Omental fat pad (tissue), 4 donors: ENCODE data around the gene NFKBIL1. TPM values are rescaled to one million over a fixed set of nuclear protein-coding genes. Genes with fewer than 3 reads are reported as not detected.
"Not testable (repeated sequence)": the region's sequence is repeated elsewhere in the genome, so short reads cannot be mapped to it uniquely, and the experiment has no call there.

Experiments used
- ATAC-seq: fragments of 150-250 bp; one replicate; pipeline ENCODE4 v1.9.1; 2016; ENCODE audit warnings: mild to moderate bottlenecking, moderate library complexity; ENCODE audit not compliant: low FRiP score
- DNase-seq: peaks from one replicate; pipeline ENCODE4 v3.0.0-alpha.2; 2019; ENCODE audit warnings: low spot score
- total RNA-seq, 4 donors: library from RNA; depleted of rRNA; stranded (reverse); fragments of >200 nt; gene quantifications; one replicate each; pipeline ENCODE4 v1.1.0, GENCODE V29; 2016
- TF ChIP-seq, protein P1 (sequence below), 3 donors: fragments of 450-650 bp; IDR thresholded peaks; one replicate each; pipeline ENCODE4 v1.5.1; 2016 to 2017; ENCODE audit warnings: antibody characterized with exemption in 3 of 3, mild to moderate bottlenecking in 3 of 3, moderate library complexity in 2 of 3

Gene NFKBIL1, protein sequence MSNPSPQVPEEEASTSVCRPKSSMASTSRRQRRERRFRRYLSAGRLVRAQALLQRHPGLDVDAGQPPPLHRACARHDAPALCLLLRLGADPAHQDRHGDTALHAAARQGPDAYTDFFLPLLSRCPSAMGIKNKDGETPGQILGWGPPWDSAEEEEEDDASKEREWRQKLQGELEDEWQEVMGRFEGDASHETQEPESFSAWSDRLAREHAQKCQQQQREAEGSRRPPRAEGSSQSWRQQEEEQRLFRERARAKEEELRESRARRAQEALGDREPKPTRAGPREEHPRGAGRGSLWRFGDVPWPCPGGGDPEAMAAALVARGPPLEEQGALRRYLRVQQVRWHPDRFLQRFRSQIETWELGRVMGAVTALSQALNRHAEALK
- total RNA-seq = 10 to 100 TPM; 11.0 to 21.6 (median 16.3) TPM

DNA sequence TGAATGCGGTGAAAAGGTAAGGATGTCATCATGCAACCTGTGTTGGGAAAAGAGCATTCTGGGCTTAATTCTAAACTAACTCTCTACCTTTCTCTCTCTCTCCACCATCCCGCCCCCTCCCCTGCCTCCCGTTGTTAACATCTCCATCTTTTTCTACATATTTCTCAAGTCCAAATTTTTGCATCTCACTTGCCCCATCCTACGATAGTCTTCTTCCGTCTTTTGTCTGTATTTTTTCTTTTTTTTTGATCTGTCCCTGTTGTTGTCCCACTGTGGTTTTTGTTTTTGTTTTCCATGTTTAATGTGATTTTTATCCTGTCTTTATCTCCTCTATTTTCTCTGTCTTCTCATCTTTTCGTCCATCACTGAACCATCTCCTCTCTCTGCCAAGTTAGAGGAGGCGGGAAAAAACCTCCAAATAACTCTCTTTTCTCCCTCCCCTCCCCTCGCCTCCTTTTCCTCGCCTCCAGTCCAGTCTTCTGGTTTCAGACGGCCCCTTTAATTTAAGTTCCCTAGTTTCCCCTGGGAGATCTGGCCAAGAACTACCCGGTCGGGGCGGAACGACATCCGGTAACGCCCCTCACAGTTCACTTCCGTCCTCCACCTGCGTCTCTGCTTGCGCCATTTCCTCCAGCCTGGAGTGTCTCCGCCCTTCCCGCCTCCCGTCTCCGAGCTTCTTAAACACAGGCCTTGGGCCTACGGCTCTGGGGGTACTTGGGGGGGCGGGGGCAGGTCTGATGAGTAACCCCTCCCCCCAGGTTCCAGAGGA is at the start of gene NFKBIL1:
Gene NFKBIL1, plus strand, starts transcription at position 651 of the 769 bp plus-strand sequence. Its CDS starts 87 bp downstream, at position 738.
- peak; percentile 75 for DNase-seq
- TF ChIP-seq, protein P1, sequence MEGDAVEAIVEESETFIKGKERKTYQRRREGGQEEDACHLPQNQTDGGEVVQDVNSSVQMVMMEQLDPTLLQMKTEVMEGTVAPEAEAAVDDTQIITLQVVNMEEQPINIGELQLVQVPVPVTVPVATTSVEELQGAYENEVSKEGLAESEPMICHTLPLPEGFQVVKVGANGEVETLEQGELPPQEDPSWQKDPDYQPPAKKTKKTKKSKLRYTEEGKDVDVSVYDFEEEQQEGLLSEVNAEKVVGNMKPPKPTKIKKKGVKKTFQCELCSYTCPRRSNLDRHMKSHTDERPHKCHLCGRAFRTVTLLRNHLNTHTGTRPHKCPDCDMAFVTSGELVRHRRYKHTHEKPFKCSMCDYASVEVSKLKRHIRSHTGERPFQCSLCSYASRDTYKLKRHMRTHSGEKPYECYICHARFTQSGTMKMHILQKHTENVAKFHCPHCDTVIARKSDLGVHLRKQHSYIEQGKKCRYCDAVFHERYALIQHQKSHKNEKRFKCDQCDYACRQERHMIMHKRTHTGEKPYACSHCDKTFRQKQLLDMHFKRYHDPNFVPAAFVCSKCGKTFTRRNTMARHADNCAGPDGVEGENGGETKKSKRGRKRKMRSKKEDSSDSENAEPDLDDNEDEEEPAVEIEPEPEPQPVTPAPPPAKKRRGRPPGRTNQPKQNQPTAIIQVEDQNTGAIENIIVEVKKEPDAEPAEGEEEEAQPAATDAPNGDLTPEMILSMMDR (IDR thresholded peaks at IDR 0.05) = no peak
- ATAC-seq = peak; percentile 89

DNA sequence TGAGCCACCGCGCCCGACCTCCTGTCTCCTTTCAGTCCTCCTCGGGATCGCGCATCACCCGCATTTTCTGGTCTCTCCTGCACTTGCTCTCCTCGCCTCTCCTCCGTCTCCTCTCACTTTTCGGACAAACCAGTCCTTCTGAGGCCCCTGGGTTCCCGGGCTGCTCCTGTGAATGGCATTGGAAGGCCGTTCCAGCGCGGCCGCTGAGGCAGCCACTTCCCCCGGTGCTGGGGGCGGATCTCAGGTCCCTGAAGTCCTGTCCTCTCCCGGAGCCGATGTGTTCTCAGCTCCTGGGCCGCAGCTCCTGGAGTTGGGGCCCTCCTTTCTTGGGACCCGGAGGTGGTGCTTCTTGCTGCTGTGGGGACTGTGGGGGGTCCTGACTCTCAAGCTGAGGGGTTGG is 48.7 kb upstream of the NFKBIL1 start:
- DNase-seq = no peak

DNA sequence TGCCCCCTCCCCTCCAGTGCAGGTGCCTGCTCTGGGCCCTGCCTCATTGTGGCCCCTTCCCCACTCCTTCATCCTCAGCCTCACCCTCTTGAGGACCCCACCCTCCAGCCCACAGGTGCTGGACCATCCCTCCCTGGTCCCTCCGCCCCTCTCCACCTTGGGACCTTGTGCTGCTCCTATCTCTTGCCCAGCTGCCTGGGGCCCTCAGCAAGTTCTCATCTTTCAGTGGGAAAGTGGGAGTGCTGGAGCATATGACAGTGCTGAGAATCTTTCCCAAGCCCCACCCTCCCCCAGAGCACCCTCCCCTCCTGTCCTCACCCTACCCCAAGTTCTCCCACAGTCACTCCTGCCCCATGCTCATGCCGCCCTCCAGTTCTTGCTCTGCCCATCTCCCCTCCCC is 47.8 kb upstream of the NFKBIL1 start:
- ATAC-seq, DNase-seq: not testable (repeated sequence)

More for the DNA sequence above, 48.7 kb upstream of the NFKBIL1 start:
- ATAC-seq = no peak
- TF ChIP-seq, protein P1 (IDR thresholded peaks at IDR 0.05) = no peak

DNA sequence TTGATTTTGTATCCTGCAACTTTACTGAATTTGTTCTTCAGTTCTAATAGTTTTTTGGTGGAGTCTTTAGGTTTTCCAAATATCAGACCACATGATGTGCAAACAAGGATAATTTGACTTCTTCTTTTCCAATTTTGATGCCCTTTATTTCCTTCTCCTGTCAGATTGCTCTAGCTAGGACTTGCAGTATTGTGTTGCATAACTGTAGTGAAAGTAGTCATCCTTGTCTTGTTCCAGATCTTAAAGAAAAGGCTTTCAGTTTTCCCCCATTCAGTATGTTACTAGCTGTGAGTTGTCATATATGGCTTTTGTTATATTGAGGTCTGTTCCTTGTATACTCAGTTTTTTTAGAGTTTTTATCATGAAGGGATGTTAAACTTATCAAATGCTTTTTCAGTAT is 44.8 kb upstream of the NFKBIL1 start:
- DNase-seq (no peak), ATAC-seq (no peak)
- TF ChIP-seq, protein P1 (IDR thresholded peaks at IDR 0.05) = no peak

DNA sequence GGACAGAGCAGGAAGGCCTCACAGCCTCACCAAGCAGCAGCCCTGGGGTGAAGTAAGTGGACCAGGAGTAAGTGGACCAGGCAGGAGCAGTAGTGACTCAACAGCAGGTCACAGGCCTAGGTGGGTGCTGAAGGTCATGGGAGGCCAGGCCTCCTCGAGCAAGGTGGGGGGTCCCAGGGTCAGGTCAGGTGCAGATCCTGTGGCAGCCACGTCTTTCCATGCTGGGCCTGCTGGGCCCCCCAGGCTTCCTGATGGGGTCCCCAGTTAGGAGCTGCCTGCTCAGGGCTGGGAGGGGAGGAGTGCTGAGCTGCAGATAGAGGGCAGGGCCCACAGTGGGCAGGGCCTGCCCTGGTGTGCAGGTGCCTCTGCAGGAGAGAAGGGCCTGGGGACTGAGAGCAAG is 38.4 kb upstream of the NFKBIL1 start:
- ATAC-seq, DNase-seq: not testable (repeated sequence)

DNA sequence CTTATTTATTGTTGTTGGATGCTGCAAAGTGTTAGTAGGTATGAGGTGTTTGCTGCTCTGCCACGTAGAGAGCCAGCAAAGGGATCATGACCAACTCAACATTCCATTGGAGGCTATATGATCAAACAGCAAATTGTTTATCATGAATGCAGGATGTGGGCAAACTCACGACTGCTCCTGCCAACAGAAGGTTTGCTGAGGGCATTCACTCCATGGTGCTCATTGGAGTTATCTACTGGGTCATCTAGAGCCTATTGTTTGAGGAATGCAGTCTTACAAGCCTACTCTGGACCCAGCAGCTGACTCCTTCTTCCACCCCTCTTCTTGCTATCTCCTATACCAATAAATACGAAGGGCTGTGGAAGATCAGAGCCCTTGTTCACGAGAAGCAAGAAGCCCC is 37.4 kb upstream of the NFKBIL1 start:
- TF ChIP-seq, protein P1 (IDR thresholded peaks at IDR 0.05) = no peak
- no peak for ATAC-seq

DNA sequence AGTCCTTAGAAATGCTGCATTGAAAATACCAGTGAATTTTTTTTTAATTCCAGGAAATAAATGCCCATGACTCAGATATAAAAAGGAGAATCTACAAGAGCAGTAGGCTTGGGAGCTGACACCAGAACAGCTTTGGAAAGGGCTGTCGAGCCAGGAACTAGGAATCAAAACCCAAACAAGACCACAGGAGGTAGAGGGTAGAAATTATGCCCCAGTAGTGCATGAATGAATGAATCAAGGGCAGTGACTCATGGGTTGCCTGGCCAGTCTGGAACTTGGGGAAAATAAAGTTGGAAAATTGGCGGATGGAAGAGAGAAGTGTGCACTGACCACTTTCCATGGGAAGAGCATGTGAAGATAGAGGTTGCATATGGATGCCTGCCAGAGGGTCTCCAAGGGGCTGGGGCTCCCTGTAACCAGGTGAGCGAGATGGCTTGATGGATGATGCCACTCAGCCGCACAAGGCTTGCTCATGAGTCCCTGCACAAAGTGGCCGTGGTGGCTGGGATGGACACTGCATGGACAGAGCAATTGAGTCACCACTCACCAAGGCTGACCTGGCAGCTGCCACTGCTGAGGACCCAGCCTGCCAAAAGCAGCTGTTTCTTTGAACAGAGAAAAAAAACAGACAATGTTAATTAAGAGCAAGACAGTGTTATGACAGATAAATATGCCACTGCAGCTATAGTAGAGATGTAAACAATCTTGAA is 33.8 kb upstream of the NFKBIL1 start:
- DNase-seq (no peak), ATAC-seq (no peak)
- TF ChIP-seq, protein P1 (IDR thresholded peaks at IDR 0.05) = no peak

More for the DNA sequence above, 37.4 kb upstream of the NFKBIL1 start:
- no peak for DNase-seq
